Lung (tissue), 12 donors: Measurements from ENCODE around the gene SOAT2. TPM values are rescaled to one million over a fixed set of nuclear protein-coding genes. Genes with fewer than 3 reads are reported as not detected.
"Not testable (repeated sequence)": the region's sequence is repeated elsewhere in the genome, so short reads cannot be mapped to it uniquely, and the experiment has no call there.

Source experiments
- ATAC-seq: fragments of 200-7000 bp; cut with Tn5 transposase; one replicate; pipeline ENCODE4 v1.9.1; 2020; ENCODE audit warnings: moderate number of reproducible peaks; ENCODE audit not compliant: insufficient read depth, low FRiP score
- DNase-seq, 3 donors: peaks; one replicate each; pipeline ENCODE4 v3.0.0-alpha.2; 2013 to 2017
- H3K27ac ChIP-seq, 2 donors: one replicate each; pipeline ENCODE4 v1.5.1; 2013; ENCODE audit warnings: mild to moderate bottlenecking in 2 of 2, moderate library complexity in 2 of 2, control low read depth in 1 of 2, inconsistent platforms in 1 of 2, low read depth in 1 of 2, low read length in 1 of 2
- H3K27me3 ChIP-seq, 3 donors: one replicate each; pipeline ENCODE4 v1.5.1; 2013; ENCODE audit warnings: low read length in 2 of 3; ENCODE audit not compliant: control insufficient read depth in 3 of 3, insufficient read depth in 3 of 3
- H3K36me3 ChIP-seq, 4 donors: one replicate each; pipeline ENCODE4 v1.5.1; 2013; ENCODE audit warnings: low read length in 4 of 4, mild to moderate bottlenecking in 1 of 4, moderate library complexity in 1 of 4; ENCODE audit not compliant: control insufficient read depth in 4 of 4, insufficient read depth in 4 of 4
- H3K4me1 ChIP-seq, 5 donors: one replicate each; pipeline ENCODE4 v1.5.1; 2013; ENCODE audit warnings: low read length in 5 of 5, mild to moderate bottlenecking in 2 of 5, moderate library complexity in 1 of 5; ENCODE audit not compliant: control insufficient read depth in 5 of 5, insufficient read depth in 5 of 5
- H3K4me3 ChIP-seq: one replicate; pipeline ENCODE4 v1.5.1; 2013; ENCODE audit warnings: mild to moderate bottlenecking, control low read depth, moderate library complexity
- H3K9ac ChIP-seq, 2 donors: one replicate each; pipeline ENCODE4 v1.5.1; 2013; ENCODE audit warnings: low read length in 2 of 2, control low read depth in 1 of 2; ENCODE audit not compliant: insufficient read depth in 1 of 2
- H3K9me3 ChIP-seq, 4 donors: one replicate each; pipeline ENCODE4 v1.5.1; 2013; ENCODE audit warnings: low read length in 3 of 4, mild to moderate bottlenecking in 1 of 4, moderate library complexity in 1 of 4; ENCODE audit not compliant: control insufficient read depth in 4 of 4, insufficient read depth in 3 of 4
- CTCF ChIP-seq: IDR thresholded peaks from 2 replicates; pipeline ENCODE4 v1.5.1; 2012; ENCODE audit warnings: mild to moderate bottlenecking; ENCODE audit errors: control extremely low read depth, extremely low read depth
- WGBS, 2 donors: extraction: QIAGEN DNeasy Blood & Tissue Kit; methylation state at CpG; one replicate each; pipeline ENCODE4 v1.1.7; 2013; 5-methylcytosine and 5-hydroxymethylcytosine counted together
- polyA plus RNA-seq, 2 donors: library from polyadenylated mRNA; stranded (reverse); fragments of 200-250 nt; gene quantifications; one replicate each; pipeline ENCODE4 v1.2.1, GENCODE V29; 2013
- total RNA-seq, 2 donors: library from RNA; depleted of rRNA in 1 of 2; stranded (reverse); fragments of >200 nt in 1 of 2; gene quantifications; one replicate each; pipeline ENCODE4 v1.2.1, GENCODE V29; 2014 to 2021
- donor health status: control.
- donor health status: control.
- donor health status: Bipolar disorder and iron deficiency.
- donor health status: healthy.
- donor health status: DM: yes; HTN: yes; CAD: no.

The SOAT2 gene
- total and polyA plus RNA-seq, 4 donors, result 0.06 to 0.21 (median 0.10) TPM; not detected in 1

GRCh38 chr12:53103860-53104305, 597 bp downstream of the SOAT2 start:
- H3K27ac ChIP-seq, result no peak overlapping the region
- H3K27me3 ChIP-seq, result no peaks in the 10 kb centered on the region
- no peaks in the 10 kb centered on the region for H3K36me3 ChIP-seq
- no peak overlapping the region for H3K4me3 ChIP-seq
- ATAC-seq (no peak), DNase-seq (no peak)
- H3K4me1 ChIP-seq, result peaks cover 0 to 12% (median 7%) of the 10 kb centered on the region in 5 donors
- no peak for TF ChIP-seq CTCF
- WGBS, 2 donors, result 22 to 44% methylated on average over 3 of the region's 3 CpGs
- H3K9ac ChIP-seq, result no peak overlapping the region
- no peaks in the 10 kb centered on the region for H3K9me3 ChIP-seq

GRCh38 chr12:53105256-53105655, 2.0 kb downstream of the SOAT2 start:
- no peaks in the 10 kb centered on the region for H3K9me3 ChIP-seq
- no peaks in the 10 kb centered on the region for H3K36me3 ChIP-seq
- 93 to 94% methylated on average over 8 of the region's 8 CpGs for WGBS, 2 donors
- H3K27me3 ChIP-seq, result no peaks in the 10 kb centered on the region
- H3K4me3 ChIP-seq, result no peak overlapping the region
- H3K27ac ChIP-seq, result no peak overlapping the region
- ATAC-seq (no peak), DNase-seq (no peak)
- TF ChIP-seq CTCF, result no peak
- H3K9ac ChIP-seq, result no peak overlapping the region
- H3K4me1 ChIP-seq, result peaks cover 0 to 6% (median 2%) of the 10 kb centered on the region in 5 donors

GRCh38 chr12:53105712-53106439, 2.6 kb downstream of the SOAT2 start:
- TF ChIP-seq CTCF, result no peak
- H3K27me3 ChIP-seq, result no peaks in the 10 kb centered on the region
- DNase-seq, result no peak
- H3K9me3 ChIP-seq, result no peaks in the 10 kb centered on the region
- no peak for ATAC-seq
- 95 to 96% methylated on average over 7 of the region's 7 CpGs for WGBS, 2 donors
- H3K36me3 ChIP-seq, result no peaks in the 10 kb centered on the region
- H3K4me3 ChIP-seq, result no peak overlapping the region
- no peak overlapping the region for H3K27ac ChIP-seq
- H3K9ac ChIP-seq, result no peak overlapping the region
- H3K4me1 ChIP-seq, result peaks cover 0 to 6% (median 2%) of the 10 kb centered on the region in 5 donors

GRCh38 chr12:53107122-53107521, 3.8 kb downstream of the SOAT2 start:
- ATAC-seq, result no peak

GRCh38 chr12:53112431-53112830, 9.1 kb downstream of the SOAT2 start:
- 75 to 85% methylated on average over 6 to 7 of the region's 7 CpGs for WGBS, 2 donors
- not testable (repeated sequence) for ATAC-seq, DNase-seq, H3K9ac ChIP-seq, H3K4me1 ChIP-seq, H3K4me3 ChIP-seq, H3K36me3 ChIP-seq, H3K27me3 ChIP-seq, H3K9me3 ChIP-seq, H3K27ac ChIP-seq

More at GRCh38 chr12:53107122-53107521, 3.8 kb downstream of the SOAT2 start:
- Histone ChIP-seq H3K4me1 (peaks cover 0 to 6% (median 2%) of the 10 kb centered on the region in 5 donors), H3K4me3 (no peak overlapping the region), H3K27me3 (no peaks in the 10 kb centered on the region), H3K9ac (no peak overlapping the region), H3K9me3 (no peaks in the 10 kb centered on the region), H3K36me3 (no peaks in the 10 kb centered on the region), H3K27ac (no peak overlapping the region)
- no peak for DNase-seq
- no peak for TF ChIP-seq CTCF
- WGBS, 2 donors, result 60 to 76% methylated on average over 7 of the region's 7 CpGs
